ENCODE results near the gene MAP1LC3B2. TPM values are rescaled to one million over a fixed set of nuclear protein-coding genes. Genes with fewer than 3 reads are reported as not detected.

The MAP1LC3B2 gene
- total RNA-seq, 1 experiment from 2014 or later, result 1.9 TPM

GRCh38 chr12:116538682-116539305 lies 20.4 kb upstream of the MAP1LC3B2 start:
- ChIA-PET POLR2A (interaction anchor here (1.1 kb wide), 1 partner anchor 16 kb away, joined by 3 read pairs; no protein-coding TSS in a partner anchor), CTCF (interaction anchor here (0.6 kb wide), 1 partner anchor 263 kb away, joined by 12 read pairs; no protein-coding TSS in a partner anchor)
- Histone ChIP-seq H3K9me3 (ENCODE audit: control insufficient read depth, insufficient read depth, low read depth, low read length) (no peaks in the 10 kb centered on the region), H3K27ac (ENCODE audit: low read length) (peak overlapping the region; percentile 93), H3K27me3 (ENCODE audit: control insufficient read depth, insufficient read depth, low read length) (no peaks in the 10 kb centered on the region), H3K4me3 (ENCODE audit: low read depth in 2 of 2, low read length in 2 of 2) (no peak overlapping the region), H3K36me3 (ENCODE audit: control insufficient read depth, insufficient read depth, low read length) (no peaks in the 10 kb centered on the region; the same call in 1 of the 2 replicates), H3K4me1 (ENCODE audit: control insufficient read depth, insufficient read depth, low read length) (peaks cover 60% of the 10 kb centered on the region)
- DNase-seq (ENCODE audit: low read depth, low spot score), result no peak
- in situ Hi-C loops (cut with HindIII; ENCODE audit: low pct_unique_long_range_greater_than_20kb, low sequenced_read_pairs) (no loop called here), intact Hi-C loops (cut with micrococcal nuclease; ENCODE audit: unreplicated experiment) (no loop called here)
- TF ChIP-seq CTCF (IDR thresholded peaks at IDR 0.05), result no peak
- TF ChIP-seq REST (IDR thresholded peaks at IDR 0.05; ENCODE audit: insufficient read depth in 1 of 2, low read depth in 2 of 2, low read length in 1 of 2), result no peak
- TF ChIP-seq POLR2AphosphoS5 (IDR thresholded peaks at IDR 0.05; ENCODE audit: low read depth, low read length), result no peak
- TF ChIP-seq SIN3A (IDR thresholded peaks at IDR 0.05; ENCODE audit: borderline replicate concordance, insufficient read depth, low read depth, low read length), result no peak
- no peak for TF ChIP-seq TCF7L2 (IDR thresholded peaks at IDR 0.05; ENCODE audit: low read depth, low read length)
- no TSS peak for BruUV-seq (replicated peaks)
- no peak for ATAC-seq

- in situ Hi-C loops (cut with HindIII; ENCODE audit: low pct_unique_long_range_greater_than_20kb, low sequenced_read_pairs) (no loop called here), intact Hi-C loops (cut with micrococcal nuclease; ENCODE audit: unreplicated experiment) (no loop called here)
- no peak for DNase-seq (ENCODE audit: low read depth, low spot score)
- peaks cover 60% of the 10 kb centered on the region for H3K4me1 ChIP-seq (ENCODE audit: control insufficient read depth, insufficient read depth, low read length)
- no peaks in the 10 kb centered on the region for H3K36me3 ChIP-seq (ENCODE audit: control insufficient read depth, insufficient read depth, low read length)
- no peaks in the 10 kb centered on the region for H3K27me3 ChIP-seq (ENCODE audit: control insufficient read depth, insufficient read depth, low read length)
- ATAC-seq, result peak; percentile 64
- TF ChIP-seq REST (IDR thresholded peaks at IDR 0.05; ENCODE audit: insufficient read depth in 1 of 2, low read depth in 2 of 2, low read length in 1 of 2), result no peak
- TF ChIP-seq TCF7L2 (IDR thresholded peaks at IDR 0.05; ENCODE audit: low read depth, low read length), result no peak
- no peak for TF ChIP-seq CTCF (IDR thresholded peaks at IDR 0.05)
- no peak for TF ChIP-seq POLR2AphosphoS5 (IDR thresholded peaks at IDR 0.05; ENCODE audit: low read depth, low read length)
- TF ChIP-seq SIN3A (IDR thresholded peaks at IDR 0.05; ENCODE audit: borderline replicate concordance, insufficient read depth, low read depth, low read length), result no peak
- POLR2A ChIA-PET, result interaction anchor here (0.7 kb wide), 1 partner anchor 104 kb away, joined by 3 read pairs; no protein-coding TSS in a partner anchor
- CTCF ChIA-PET, result interaction anchor here (0.6 kb wide), 1 partner anchor 263 kb away, joined by 12 read pairs; no protein-coding TSS in a partner anchor
- no peaks in the 10 kb centered on the region for H3K9me3 ChIP-seq (ENCODE audit: control insufficient read depth, insufficient read depth, low read depth, low read length)
- H3K27ac ChIP-seq (ENCODE audit: low read length), result peak overlapping the region; percentile 93
- peak overlapping the region in 1 of 2 experiments; percentile 0; a peak in 1 of 4 replicates for H3K4me3 ChIP-seq (ENCODE audit: low read depth in 2 of 2, low read length in 2 of 2)
- BruUV-seq (replicated peaks), result no TSS peak
Measured at GRCh38 chr12:116539361-116539771, 19.8 kb upstream of the MAP1LC3B2 start.
